DOHH2 (cell line): ENCODE data around the gene WDFY4.

Source experiments
- H3F3A ChIP-seq: fragments of 200-600 bp; sonication (generic), shearing (Covaris generic); 2 replicates; pipeline ENCODE4 v1.6.0; 2016; ENCODE audit warnings: antibody characterized with exemption, mild to moderate bottlenecking; ENCODE audit not compliant: control insufficient read depth, insufficient read depth
- H3K27ac ChIP-seq: fragments of 200-600 bp; sonication (generic); 2 replicates; pipeline ENCODE4 v1.5.1; 2014; ENCODE audit warnings: low read depth, mild to moderate bottlenecking, low read length, moderate library complexity
- H3K27me3 ChIP-seq: fragments of 200-600 bp; sonication (generic); 2 replicates; pipeline ENCODE4 v1.6.1; 2014; ENCODE audit warnings: mild to moderate bottlenecking, low read length, mixed read lengths; ENCODE audit not compliant: control insufficient read depth
- H3K36me3 ChIP-seq: fragments of 200-600 bp; sonication (generic); 2 replicates; pipeline ENCODE4 v1.6.1; 2014; ENCODE audit warnings: mild to moderate bottlenecking, low read length, moderate library complexity, mixed read lengths; ENCODE audit not compliant: control insufficient read depth
- H3K4me1 ChIP-seq: fragments of 200-600 bp; sonication (generic); 2 replicates; pipeline ENCODE4 v1.6.1; 2014; ENCODE audit warnings: mild to moderate bottlenecking, low read length, mixed read lengths; ENCODE audit not compliant: control insufficient read depth
- H3K4me2 ChIP-seq: fragments of 200-600 bp; sonication (generic); 2 replicates; pipeline ENCODE4 v1.6.0; 2014; ENCODE audit warnings: mild to moderate bottlenecking, low read length, moderate library complexity
- H3K4me3 ChIP-seq: fragments of 200-600 bp; sonication (generic); 2 replicates; pipeline ENCODE4 v1.5.1; 2014; ENCODE audit warnings: mild to moderate bottlenecking, low read length, mixed read lengths
- H3K79me2 ChIP-seq: fragments of 200-600 bp; sonication (generic); 2 replicates; pipeline ENCODE4 v1.6.1; 2014; ENCODE audit warnings: mild to moderate bottlenecking, low read length, mixed read lengths; ENCODE audit not compliant: control insufficient read depth
- H3K9me2 ChIP-seq: fragments of 200-600 bp; sonication (generic); replicated peaks from 2 replicates; pipeline ENCODE4 v1.6.1; 2014; ENCODE audit warnings: mild to moderate bottlenecking, low read length, mixed read lengths; ENCODE audit not compliant: control insufficient read depth
- H3K9me3 ChIP-seq: fragments of 200-600 bp; sonication (generic); 2 replicates; pipeline ENCODE4 v1.6.1; 2014; ENCODE audit warnings: antibody characterized with exemption, low read length, mixed read lengths; ENCODE audit not compliant: control insufficient read depth, insufficient read depth
- H4K20me1 ChIP-seq: fragments of 200-600 bp; sonication (generic); 2 replicates; pipeline ENCODE4 v1.6.0; 2014; ENCODE audit warnings: low read depth, mild to moderate bottlenecking, antibody characterized with exemption, low read length, moderate library complexity; ENCODE audit not compliant: control insufficient read depth, insufficient read depth
- EZH2phosphoT487 ChIP-seq: fragments of 200-600 bp; sonication (generic); IDR thresholded peaks from 2 replicates; pipeline ENCODE4 v1.6.1; 2017; ENCODE audit warnings: borderline replicate concordance, mild to moderate bottlenecking, antibody characterized with exemption, low read length, moderate library complexity, mixed read lengths
- TF ChIP-seq, protein P1 (sequence below): fragments of 200-600 bp; sonication (generic); IDR thresholded peaks from one replicate; pipeline ENCODE4 v1.5.1; 2014; ENCODE audit warnings: antibody characterized with exemption, mild to moderate bottlenecking, low read depth, low read length; ENCODE audit not compliant: poor library complexity, severe bottlenecking

The WDFY4 gene

DNA sequence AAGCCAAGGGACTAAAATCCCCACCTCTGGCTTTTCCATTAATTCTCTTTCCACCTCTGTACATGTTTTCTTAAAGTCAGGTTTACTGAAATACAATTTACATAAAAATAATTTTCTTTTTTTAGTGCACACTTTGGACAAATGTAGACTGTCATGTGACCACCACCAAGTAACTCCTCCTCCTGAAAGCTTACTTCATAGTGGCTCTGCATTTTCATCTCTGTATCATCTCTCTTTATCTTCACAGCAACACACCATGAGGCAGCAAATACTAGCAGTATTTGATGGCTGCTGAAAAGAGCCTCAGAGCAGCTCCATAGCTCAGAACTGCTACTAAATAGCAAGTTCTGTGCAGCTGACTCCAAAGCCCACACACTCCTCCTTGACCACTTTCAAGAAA lies 17.3 kb downstream of the WDFY4 start:
- H3F3A ChIP-seq: no peaks in the 10 kb centered on the region
- no peaks in the 10 kb centered on the region for H3K27me3 ChIP-seq
- no peak overlapping the region for H3K27ac ChIP-seq

DNA sequence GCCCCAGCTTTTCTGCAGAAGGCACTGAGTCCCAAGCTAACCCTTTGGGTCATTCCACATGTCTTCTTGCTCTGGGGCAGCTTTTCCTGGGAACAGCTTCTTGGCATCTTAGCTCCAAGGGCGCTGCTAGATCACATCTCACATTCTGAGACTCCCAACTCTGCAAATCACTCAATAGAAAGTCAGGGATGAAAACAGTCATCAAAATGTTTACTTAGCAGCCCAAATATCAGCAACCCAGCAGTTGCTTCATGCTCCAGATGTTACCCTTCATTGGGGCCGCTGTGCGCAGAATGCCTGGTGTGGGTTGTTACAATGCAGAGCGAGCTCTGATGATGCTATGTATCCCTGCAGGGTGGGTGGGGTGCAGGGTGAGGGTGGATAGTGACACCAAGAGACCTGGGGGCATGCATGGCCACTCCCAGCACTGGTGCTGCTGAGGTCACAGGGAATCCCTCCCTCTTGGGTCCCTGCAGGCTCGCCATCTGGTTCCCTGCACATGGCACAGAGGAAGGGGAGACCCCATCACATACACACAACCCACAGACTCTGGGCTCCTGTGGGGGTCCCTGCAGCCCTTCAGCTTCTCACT lies 19.0 kb downstream of the WDFY4 start:
- Histone ChIP-seq H3K4me3 (no peak overlapping the region), H3K9me2 (no peaks in the 10 kb centered on the region), H4K20me1 (peaks cover 16% of the 10 kb centered on the region), H3K36me3 (peaks cover 57% of the 10 kb centered on the region), H3K27me3 (no peaks in the 10 kb centered on the region), H3K9me3 (no peaks in the 10 kb centered on the region), H3K4me2 (no peak overlapping the region), H3K79me2 (peaks cover 99% of the 10 kb centered on the region), H3F3A (no peaks in the 10 kb centered on the region), H3K27ac (no peak overlapping the region), H3K4me1 (peaks cover 32% of the 10 kb centered on the region)
- TF ChIP-seq, protein P1, sequence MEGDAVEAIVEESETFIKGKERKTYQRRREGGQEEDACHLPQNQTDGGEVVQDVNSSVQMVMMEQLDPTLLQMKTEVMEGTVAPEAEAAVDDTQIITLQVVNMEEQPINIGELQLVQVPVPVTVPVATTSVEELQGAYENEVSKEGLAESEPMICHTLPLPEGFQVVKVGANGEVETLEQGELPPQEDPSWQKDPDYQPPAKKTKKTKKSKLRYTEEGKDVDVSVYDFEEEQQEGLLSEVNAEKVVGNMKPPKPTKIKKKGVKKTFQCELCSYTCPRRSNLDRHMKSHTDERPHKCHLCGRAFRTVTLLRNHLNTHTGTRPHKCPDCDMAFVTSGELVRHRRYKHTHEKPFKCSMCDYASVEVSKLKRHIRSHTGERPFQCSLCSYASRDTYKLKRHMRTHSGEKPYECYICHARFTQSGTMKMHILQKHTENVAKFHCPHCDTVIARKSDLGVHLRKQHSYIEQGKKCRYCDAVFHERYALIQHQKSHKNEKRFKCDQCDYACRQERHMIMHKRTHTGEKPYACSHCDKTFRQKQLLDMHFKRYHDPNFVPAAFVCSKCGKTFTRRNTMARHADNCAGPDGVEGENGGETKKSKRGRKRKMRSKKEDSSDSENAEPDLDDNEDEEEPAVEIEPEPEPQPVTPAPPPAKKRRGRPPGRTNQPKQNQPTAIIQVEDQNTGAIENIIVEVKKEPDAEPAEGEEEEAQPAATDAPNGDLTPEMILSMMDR: no peak
- TF ChIP-seq EZH2phosphoT487: no peak

More for the DNA sequence above, 17.3 kb downstream of the WDFY4 start:
- Histone ChIP-seq H3K79me2 (peaks cover 99% of the 10 kb centered on the region), H3K4me3 (no peak overlapping the region), H3K36me3 (peaks cover 56% of the 10 kb centered on the region), H3K9me2 (no peaks in the 10 kb centered on the region), H4K20me1 (peaks cover 18% of the 10 kb centered on the region), H3K4me2 (no peak overlapping the region), H3K4me1 (peaks cover 37% of the 10 kb centered on the region), H3K9me3 (no peaks in the 10 kb centered on the region)
- no peak for TF ChIP-seq EZH2phosphoT487
- TF ChIP-seq, protein P1: no peak

DNA sequence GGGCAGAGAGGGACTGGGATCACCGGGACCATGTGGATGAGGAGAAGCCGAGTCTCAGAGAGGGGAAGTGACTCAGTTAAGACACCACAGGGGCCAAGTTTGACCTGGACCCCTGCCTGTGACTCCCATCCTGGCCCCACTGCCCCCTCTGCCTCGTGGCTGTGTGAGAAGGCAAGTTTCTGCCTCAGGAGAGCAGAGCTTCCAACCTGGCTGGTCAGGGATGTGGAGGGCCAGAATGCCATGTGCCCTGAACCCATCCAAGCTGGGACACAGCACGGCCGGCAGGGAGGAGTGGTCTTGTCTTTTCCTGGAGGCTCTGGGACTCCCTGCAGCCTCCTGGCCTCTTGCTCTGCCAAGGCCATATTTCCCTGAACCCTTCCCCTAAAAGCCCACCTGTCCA lies 19.5 kb downstream of the WDFY4 start:
- Histone ChIP-seq H3K9me2 (no peaks in the 10 kb centered on the region), H4K20me1 (peaks cover 12% of the 10 kb centered on the region), H3K79me2 (peaks cover 93% of the 10 kb centered on the region), H3K4me3 (no peak overlapping the region), H3K27me3 (no peaks in the 10 kb centered on the region), H3K4me1 (peaks cover 27% of the 10 kb centered on the region), H3F3A (no peaks in the 10 kb centered on the region), H3K36me3 (peaks cover 57% of the 10 kb centered on the region), H3K27ac (no peak overlapping the region), H3K4me2 (no peak overlapping the region), H3K9me3 (no peaks in the 10 kb centered on the region)
- TF ChIP-seq, protein P1: no peak
- TF ChIP-seq EZH2phosphoT487: no peak
